ENCODE measurements around the gene FOXG1. TPM values are rescaled to one million over a fixed set of nuclear protein-coding genes. Genes with fewer than 3 reads are reported as not detected.

Gene FOXG1
- total RNA-seq, 2 donors from 2014 or later = not detected

- no peak overlapping the region for H3K27ac ChIP-seq
- H3K27me3 ChIP-seq = peaks cover 14% of the 10 kb centered on the region
- no peak overlapping the region for H3K9ac ChIP-seq (ENCODE audit: low read depth in 2 of 2, low read length in 2 of 2)
- H3K4me1 ChIP-seq = no peaks in the 10 kb centered on the region
- H3K36me3 ChIP-seq = no peaks in the 10 kb centered on the region
- no peak overlapping the region for H3K4me3 ChIP-seq
- DNase-seq = no peak
- no peaks in the 10 kb centered on the region for H3K9me3 ChIP-seq
- TF ChIP-seq, protein P1, sequence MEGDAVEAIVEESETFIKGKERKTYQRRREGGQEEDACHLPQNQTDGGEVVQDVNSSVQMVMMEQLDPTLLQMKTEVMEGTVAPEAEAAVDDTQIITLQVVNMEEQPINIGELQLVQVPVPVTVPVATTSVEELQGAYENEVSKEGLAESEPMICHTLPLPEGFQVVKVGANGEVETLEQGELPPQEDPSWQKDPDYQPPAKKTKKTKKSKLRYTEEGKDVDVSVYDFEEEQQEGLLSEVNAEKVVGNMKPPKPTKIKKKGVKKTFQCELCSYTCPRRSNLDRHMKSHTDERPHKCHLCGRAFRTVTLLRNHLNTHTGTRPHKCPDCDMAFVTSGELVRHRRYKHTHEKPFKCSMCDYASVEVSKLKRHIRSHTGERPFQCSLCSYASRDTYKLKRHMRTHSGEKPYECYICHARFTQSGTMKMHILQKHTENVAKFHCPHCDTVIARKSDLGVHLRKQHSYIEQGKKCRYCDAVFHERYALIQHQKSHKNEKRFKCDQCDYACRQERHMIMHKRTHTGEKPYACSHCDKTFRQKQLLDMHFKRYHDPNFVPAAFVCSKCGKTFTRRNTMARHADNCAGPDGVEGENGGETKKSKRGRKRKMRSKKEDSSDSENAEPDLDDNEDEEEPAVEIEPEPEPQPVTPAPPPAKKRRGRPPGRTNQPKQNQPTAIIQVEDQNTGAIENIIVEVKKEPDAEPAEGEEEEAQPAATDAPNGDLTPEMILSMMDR (IDR thresholded peaks at IDR 0.05) = no peak
- intact Hi-C loops (cut with DNase I) = no loop called here
Measured at GRCh38 chr14:28785096-28785952, 18.7 kb downstream of the FOXG1 start.

- Histone ChIP-seq H3K27ac (no peak overlapping the region), H3K9me3 (no peaks in the 10 kb centered on the region), H3K27me3 (no peaks in the 10 kb centered on the region), H3K9ac (ENCODE audit: low read depth in 2 of 2, low read length in 2 of 2) (no peak overlapping the region), H3K4me1 (no peaks in the 10 kb centered on the region), H3K36me3 (no peaks in the 10 kb centered on the region), H3K4me3 (no peak overlapping the region)
- no peak for DNase-seq
- intact Hi-C loops (cut with DNase I) = no loop called here
- TF ChIP-seq, protein P1 (IDR thresholded peaks at IDR 0.05) = no peak
Measured at GRCh38 chr14:28807518-28807917, 40.9 kb downstream of the FOXG1 start.

DNA sequence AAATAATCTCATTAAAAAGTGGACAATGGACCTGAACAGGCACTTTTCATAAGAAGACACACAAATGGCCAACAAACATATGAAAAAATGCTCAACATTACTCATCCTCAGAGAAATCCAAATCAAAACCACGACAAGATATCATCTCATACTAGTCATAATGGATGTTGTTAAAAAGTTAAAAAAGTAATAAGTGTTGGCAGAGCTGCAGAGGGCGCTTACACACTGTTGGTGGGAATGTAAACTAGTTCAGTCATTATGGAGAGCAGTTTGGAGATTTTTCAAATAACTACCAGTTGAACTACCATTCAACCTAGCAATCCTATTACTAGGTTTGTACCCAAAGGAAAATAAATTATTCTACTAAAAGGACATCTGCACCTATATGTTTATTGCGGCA is 47.2 kb downstream of the FOXG1 start:
- TF ChIP-seq, protein P1 (IDR thresholded peaks at IDR 0.05) = no peak
- H3K27ac ChIP-seq = no peak overlapping the region
- no peaks in the 10 kb centered on the region for H3K9me3 ChIP-seq
- DNase-seq = no peak
- H3K9ac ChIP-seq (ENCODE audit: low read depth in 2 of 2, low read length in 2 of 2) = no peak overlapping the region
- no peaks in the 10 kb centered on the region for H3K4me1 ChIP-seq
- no peaks in the 10 kb centered on the region for H3K27me3 ChIP-seq
- intact Hi-C loops (cut with DNase I) = no loop called here
- no peaks in the 10 kb centered on the region for H3K36me3 ChIP-seq
- H3K4me3 ChIP-seq = no peak overlapping the region

All from colonic mucosa (tissue), 4 donors.